ENCODE results near the gene CLEC16A.

The CLEC16A gene, protein sequence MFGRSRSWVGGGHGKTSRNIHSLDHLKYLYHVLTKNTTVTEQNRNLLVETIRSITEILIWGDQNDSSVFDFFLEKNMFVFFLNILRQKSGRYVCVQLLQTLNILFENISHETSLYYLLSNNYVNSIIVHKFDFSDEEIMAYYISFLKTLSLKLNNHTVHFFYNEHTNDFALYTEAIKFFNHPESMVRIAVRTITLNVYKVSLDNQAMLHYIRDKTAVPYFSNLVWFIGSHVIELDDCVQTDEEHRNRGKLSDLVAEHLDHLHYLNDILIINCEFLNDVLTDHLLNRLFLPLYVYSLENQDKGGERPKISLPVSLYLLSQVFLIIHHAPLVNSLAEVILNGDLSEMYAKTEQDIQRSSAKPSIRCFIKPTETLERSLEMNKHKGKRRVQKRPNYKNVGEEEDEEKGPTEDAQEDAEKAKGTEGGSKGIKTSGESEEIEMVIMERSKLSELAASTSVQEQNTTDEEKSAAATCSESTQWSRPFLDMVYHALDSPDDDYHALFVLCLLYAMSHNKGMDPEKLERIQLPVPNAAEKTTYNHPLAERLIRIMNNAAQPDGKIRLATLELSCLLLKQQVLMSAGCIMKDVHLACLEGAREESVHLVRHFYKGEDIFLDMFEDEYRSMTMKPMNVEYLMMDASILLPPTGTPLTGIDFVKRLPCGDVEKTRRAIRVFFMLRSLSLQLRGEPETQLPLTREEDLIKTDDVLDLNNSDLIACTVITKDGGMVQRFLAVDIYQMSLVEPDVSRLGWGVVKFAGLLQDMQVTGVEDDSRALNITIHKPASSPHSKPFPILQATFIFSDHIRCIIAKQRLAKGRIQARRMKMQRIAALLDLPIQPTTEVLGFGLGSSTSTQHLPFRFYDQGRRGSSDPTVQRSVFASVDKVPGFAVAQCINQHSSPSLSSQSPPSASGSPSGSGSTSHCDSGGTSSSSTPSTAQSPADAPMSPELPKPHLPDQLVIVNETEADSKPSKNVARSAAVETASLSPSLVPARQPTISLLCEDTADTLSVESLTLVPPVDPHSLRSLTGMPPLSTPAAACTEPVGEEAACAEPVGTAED

DNA sequence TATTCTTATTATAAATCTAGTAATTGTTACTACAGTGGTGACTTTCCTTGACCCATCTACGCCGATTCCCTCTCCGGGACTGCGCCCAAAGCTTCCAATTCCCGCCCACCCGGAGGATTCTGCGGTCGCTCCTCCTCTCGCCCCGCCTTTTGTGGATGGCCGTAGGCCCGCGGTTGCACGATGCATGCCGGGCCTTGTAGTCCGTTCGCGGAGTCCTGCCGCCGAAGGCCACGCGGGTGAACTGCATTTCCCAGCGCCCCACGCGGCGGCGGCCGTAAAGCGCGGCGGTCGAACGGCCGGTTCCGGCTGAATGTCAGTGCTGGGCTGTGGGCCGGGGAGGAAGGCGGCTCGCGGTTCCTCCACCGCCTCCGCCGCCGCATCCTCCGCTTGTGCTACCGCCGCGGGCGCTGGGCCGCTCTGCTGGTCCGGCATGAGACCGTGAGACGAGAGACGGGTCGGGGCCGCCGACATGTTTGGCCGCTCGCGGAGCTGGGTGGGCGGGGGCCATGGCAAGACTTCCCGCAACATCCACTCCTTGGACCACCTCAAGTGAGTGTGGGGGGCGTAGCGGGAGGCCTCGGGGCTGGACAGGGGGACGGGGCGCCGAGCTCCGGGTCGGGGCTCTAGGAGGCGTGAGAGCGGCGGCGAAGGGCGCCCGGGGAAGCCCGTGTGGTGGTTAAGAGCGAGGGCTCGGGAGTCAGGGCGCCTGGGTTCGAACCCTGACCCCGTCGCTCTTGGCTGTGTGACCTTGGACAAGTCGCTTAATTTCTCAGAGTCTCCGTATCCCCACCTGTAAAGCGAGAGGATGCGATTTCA is at the start of gene CLEC16A:
Gene CLEC16A, plus strand, starts transcription at position 316 of the 816 bp plus-strand sequence. Its CDS starts 154 bp downstream, at position 470.
- peak; percentile 85 for DNase-seq (ENCODE audit: low read depth)

DNA sequence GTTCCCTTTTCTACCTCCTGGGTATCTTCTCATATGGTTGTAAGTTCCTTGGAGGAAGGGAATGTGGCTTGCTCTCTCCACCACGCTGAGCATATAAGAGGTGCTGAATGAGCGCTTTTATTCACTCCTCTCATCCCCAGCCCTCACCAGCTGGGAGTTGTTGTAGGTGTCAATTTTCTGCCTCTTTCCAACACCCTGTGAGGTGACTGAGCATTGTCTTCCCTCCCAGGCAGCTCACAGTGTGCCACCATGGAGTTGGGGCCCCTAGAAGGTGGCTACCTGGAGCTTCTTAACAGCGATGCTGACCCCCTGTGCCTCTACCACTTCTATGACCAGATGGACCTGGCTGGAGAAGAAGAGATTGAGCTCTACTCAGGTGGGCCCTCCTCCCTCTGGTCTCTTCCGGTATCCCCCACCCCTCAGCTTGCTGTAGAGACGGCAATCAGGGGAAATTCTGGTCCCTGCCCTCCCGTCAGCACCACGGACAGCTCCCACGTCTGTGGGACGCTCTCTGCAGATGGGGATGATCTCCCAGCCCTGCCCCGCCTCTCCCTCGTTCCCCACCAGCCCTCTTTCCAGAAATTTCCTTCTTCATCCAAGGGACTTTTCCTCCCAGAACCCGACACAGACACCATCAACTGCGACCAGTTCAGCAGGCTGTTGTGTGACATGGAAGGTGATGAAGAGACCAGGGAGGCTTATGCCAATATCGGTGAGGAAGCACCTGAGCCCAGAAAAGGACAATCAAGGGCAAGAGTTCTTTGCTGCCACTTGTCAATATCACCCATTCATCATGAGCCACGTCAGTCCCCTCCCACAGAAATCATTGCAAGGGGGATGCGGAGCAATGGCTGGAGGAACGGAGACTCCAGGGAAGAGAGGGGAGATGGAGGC is 49.1 kb upstream of the CLEC16A start:
- no peak for DNase-seq (ENCODE audit: low read depth)

DNA sequence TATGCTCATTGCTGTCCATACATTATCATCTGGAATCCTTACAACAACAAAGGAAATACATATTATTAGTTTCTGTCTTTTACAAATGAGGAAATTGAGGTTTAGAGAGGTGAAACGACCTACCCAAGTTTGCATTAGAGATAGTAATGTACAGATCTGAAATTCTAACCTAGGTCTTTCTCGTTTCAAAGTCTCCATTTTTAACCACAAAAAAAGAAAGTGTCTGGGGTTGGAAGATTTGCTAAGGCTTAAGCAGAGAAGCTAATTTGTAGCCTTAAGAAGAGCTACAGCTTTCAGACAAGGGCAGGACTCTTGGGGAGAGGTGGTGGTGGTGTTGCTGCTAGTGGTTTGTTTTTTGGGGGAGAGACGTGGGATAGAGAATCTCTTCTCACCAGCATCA is 48.2 kb upstream of the CLEC16A start:
- DNase-seq (ENCODE audit: low read depth): no peak

DNA sequence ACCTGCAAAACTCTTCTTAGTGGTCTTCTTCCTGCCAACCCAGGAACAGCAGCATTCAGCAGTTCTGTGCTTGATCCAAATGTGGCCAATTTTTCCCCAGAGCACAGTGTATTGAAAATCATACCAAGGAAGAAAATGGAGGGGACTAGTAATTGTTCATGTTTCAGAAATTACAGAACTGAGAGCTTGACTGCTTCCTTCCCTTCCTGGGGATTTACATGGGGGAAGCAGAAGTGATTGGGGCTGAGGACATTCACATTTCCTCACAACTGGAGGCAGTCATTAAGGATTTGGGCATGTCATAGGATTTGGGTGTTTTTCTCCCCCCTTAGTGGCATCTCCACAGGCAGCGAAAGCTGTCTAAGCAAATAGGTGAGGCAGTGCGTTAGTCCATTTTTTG is 47.6 kb upstream of the CLEC16A start:
- DNase-seq (ENCODE audit: low read depth): no peak

- DNase-seq (ENCODE audit: low read depth): no peak
These were observed 47.2 kb upstream of the CLEC16A start for GRCh38 chr16:10897134-10897533.

GRCh38 chr16:10902999-10903398 is 41.4 kb upstream of the CLEC16A start:
- no peak for DNase-seq (ENCODE audit: low read depth)

DNA sequence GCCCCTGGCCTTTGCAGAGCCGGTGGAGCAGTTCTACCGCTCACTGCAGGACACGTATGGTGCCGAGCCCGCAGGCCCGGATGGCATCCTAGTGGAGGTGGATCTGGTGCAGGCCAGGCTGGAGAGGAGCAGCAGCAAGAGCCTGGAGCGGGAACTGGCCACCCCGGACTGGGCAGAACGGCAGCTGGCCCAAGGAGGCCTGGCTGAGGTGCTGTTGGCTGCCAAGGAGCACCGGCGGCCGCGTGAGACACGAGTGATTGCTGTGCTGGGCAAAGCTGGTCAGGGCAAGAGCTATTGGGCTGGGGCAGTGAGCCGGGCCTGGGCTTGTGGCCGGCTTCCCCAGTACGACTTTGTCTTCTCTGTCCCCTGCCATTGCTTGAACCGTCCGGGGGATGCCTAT is 37.9 kb upstream of the CLEC16A start:
- no peak for DNase-seq (ENCODE audit: low read depth)

- no peak for DNase-seq (ENCODE audit: low read depth)
These were observed 37.2 kb upstream of the CLEC16A start for GRCh38 chr16:10906914-10907756.

DNA sequence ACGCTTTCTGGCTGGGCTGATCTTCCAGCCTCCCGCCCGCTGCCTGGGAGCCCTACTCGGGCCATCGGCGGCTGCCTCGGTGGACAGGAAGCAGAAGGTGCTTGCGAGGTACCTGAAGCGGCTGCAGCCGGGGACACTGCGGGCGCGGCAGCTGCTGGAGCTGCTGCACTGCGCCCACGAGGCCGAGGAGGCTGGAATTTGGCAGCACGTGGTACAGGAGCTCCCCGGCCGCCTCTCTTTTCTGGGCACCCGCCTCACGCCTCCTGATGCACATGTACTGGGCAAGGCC is 36.7 kb upstream of the CLEC16A start:
- DNase-seq (ENCODE audit: low read depth): no peak

- DNase-seq (ENCODE audit: low read depth): no peak
These were observed 33.1 kb upstream of the CLEC16A start for GRCh38 chr16:10911267-10911666.

DNA sequence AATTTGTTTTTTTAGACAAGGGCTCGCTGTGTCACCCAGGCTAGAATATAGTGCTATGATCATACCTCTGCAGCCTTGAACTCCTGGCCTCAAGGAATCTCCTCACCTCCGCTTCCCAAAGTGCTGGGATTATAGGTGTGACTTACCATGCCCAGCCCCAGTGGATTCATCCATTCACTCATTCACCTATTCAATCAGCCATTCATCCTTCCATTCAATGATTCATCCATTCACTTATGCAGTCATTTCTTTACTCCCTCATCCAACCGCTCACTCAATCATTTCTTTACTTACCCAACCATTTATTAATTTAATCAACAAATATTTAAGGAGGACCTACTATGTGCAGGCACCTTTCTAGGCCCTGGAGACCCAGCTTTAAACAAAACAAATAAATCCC is 27.8 kb upstream of the CLEC16A start:
- DNase-seq (ENCODE audit: low read depth): no peak

DNA sequence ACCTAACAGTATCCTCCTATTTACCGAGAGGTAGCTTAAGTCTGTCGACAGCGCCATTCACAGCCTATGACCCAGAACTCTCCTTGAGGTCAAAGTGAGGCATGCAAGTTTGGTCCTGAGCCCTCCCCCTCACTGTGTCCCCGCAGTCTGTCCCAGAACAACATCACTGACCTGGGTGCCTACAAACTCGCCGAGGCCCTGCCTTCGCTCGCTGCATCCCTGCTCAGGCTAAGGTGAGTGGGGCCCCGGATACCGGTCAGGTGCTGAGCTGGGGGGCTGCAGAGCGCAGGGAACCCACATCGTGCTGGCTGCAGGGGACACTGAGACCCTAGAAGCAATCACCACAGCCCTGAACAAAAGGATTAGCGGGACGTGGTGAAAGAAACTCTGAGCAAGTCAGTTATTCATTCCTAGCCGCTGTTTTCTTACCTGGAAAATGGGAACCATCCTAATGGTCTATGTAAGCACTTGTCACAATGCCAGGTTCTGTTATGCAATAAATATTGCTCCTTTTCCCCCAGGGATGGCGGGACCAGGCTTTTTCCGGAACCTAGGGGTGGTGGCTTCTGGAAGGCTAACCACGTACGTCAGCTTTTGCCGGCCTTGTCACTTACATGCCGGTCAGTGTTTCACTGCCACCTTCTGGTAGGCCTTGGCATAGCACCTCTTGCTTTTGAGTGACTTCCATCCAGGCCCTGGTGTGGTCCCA is 25.9 kb upstream of the CLEC16A start:
- peak; percentile 70 for DNase-seq (ENCODE audit: low read depth)

DNA sequence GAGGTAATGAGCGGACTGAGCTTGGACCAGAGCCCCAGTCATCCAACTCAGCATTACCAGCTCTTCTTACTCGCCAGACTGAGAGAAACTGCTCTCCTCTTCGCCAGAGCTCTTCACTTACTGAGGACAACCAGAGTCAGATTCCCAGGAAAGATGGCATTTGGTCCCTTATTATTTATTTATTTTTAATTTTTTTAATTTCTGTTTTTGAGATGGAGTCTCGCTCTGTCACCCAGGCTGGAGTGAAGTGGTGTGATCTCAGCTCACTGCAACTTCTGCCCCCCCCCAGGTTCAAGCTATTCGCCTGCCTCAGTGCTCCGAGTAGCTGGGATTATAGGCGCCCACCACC is 25.4 kb upstream of the CLEC16A start:
- DNase-seq (ENCODE audit: low read depth): no peak

- no peak for DNase-seq (ENCODE audit: low read depth)
These were observed 23.5 kb upstream of the CLEC16A start for GRCh38 chr16:10920726-10921427.

- no peak for DNase-seq (ENCODE audit: low read depth)
These were observed 22.6 kb upstream of the CLEC16A start for GRCh38 chr16:10921536-10922327.

- DNase-seq (ENCODE audit: low read depth): no peak
These were observed 21.8 kb upstream of the CLEC16A start for GRCh38 chr16:10922328-10923145.

- DNase-seq (ENCODE audit: low read depth): no peak
These were observed 21.2 kb upstream of the CLEC16A start for GRCh38 chr16:10923146-10923649.
